Liver (tissue), 9 donors: ENCODE measurements around the gene CMBL. TPM values are rescaled to one million over a fixed set of nuclear protein-coding genes. Genes with fewer than 3 reads are reported as not detected.

Experiments used
- DNase-seq: peaks from one replicate; pipeline ENCODE4 v3.0.0-alpha.2; 2017; ENCODE audit warnings: low spot score
- H3K27ac ChIP-seq, 2 donors: one replicate each; pipeline ENCODE4 v1.7.0; 2013; ENCODE audit warnings: inconsistent platforms in 2 of 2, low read length in 2 of 2, control low read depth in 1 of 2, low read depth in 1 of 2, mild to moderate bottlenecking in 1 of 2
- H3K27me3 ChIP-seq, 4 donors: one replicate each; pipeline versions ENCODE4 v1.6.1 to v1.7.0; 2013; ENCODE audit warnings: low read length in 3 of 4, inconsistent platforms in 1 of 4, mild to moderate bottlenecking in 1 of 4, moderate library complexity in 1 of 4; ENCODE audit not compliant: control insufficient read depth in 4 of 4, insufficient read depth in 4 of 4
- H3K36me3 ChIP-seq, 4 donors: one replicate each; pipeline versions ENCODE4 v1.6.1 to v1.7.0; 2013; ENCODE audit warnings: low read length in 3 of 4, mild to moderate bottlenecking in 3 of 4, low read depth in 1 of 4, moderate library complexity in 1 of 4; ENCODE audit not compliant: control insufficient read depth in 4 of 4, insufficient read depth in 3 of 4
- H3K4me1 ChIP-seq, 4 donors: one replicate each; pipeline versions ENCODE4 v1.6.1 to v1.7.0; 2013; ENCODE audit warnings: low read length in 3 of 4, mild to moderate bottlenecking in 3 of 4, moderate library complexity in 1 of 4; ENCODE audit not compliant: control insufficient read depth in 4 of 4, insufficient read depth in 4 of 4
- H3K4me3 ChIP-seq, 3 donors: one replicate each; pipeline versions ENCODE4 v1.6.1 to v1.7.0; 2013; ENCODE audit warnings: low read length in 3 of 3, control low read depth in 1 of 3, low read depth in 1 of 3, mild to moderate bottlenecking in 1 of 3
- H3K9ac ChIP-seq, 2 donors: one replicate each; pipeline ENCODE4 v1.7.0; 2013; ENCODE audit warnings: low read length in 2 of 2, mild to moderate bottlenecking in 2 of 2, moderate library complexity in 2 of 2, control low read depth in 1 of 2, low read depth in 1 of 2
- H3K9me3 ChIP-seq, 4 donors: one replicate each; pipeline versions ENCODE4 v1.6.1 to v1.7.0; 2013; ENCODE audit warnings: low read length in 3 of 4; ENCODE audit not compliant: control insufficient read depth in 4 of 4
- FOXA1 ChIP-seq: IDR thresholded peaks from 2 replicates; pipeline ENCODE4 v1.6.1; 2016; ENCODE audit warnings: antibody characterized with exemption
- FOXA2 ChIP-seq: IDR thresholded peaks from 2 replicates; pipeline ENCODE4 v1.6.1; 2016; ENCODE audit warnings: antibody characterized with exemption
- GABPA ChIP-seq, 2 donors: IDR thresholded peaks in 1 of 2; conservative IDR thresholded peaks in 1 of 2; 2 replicates each; pipeline ENCODE4 v1.6.1; 2016; ENCODE audit warnings: antibody characterized with exemption in 2 of 2, mild to moderate bottlenecking in 1 of 2, moderate library complexity in 1 of 2
- HNF4A ChIP-seq, 2 donors: conservative IDR thresholded peaks; 2 replicates each; pipeline ENCODE4 v1.6.1; 2016; ENCODE audit warnings: antibody characterized with exemption in 2 of 2, mild to moderate bottlenecking in 2 of 2
- MAX ChIP-seq: IDR thresholded peaks from 2 replicates; pipeline ENCODE4 v1.6.1; 2016; ENCODE audit warnings: antibody characterized with exemption
- NR2F2 ChIP-seq: IDR thresholded peaks from 2 replicates; pipeline ENCODE4 v1.6.1; 2016; ENCODE audit warnings: antibody characterized with exemption
- RAD21 ChIP-seq, 2 donors: IDR thresholded peaks; 2 replicates each; pipeline ENCODE4 v1.6.1; 2016; ENCODE audit warnings: antibody characterized with exemption in 2 of 2, mild to moderate bottlenecking in 2 of 2
- RXRA ChIP-seq, 2 donors: IDR thresholded peaks; 2 replicates each; pipeline ENCODE4 v1.6.1; 2017 to 2018; ENCODE audit warnings: antibody characterized with exemption in 2 of 2, mild to moderate bottlenecking in 1 of 2
- YY1 ChIP-seq: IDR thresholded peaks from 2 replicates; pipeline ENCODE4 v1.6.1; 2016; ENCODE audit warnings: antibody characterized with exemption, mild to moderate bottlenecking
- ZBTB33 ChIP-seq: IDR thresholded peaks from 2 replicates; pipeline ENCODE4 v1.6.1; 2016; ENCODE audit warnings: antibody characterized with exemption
- WGBS: extraction: QIAGEN DNeasy Blood & Tissue Kit; methylation state at CpG from one replicate; pipeline ENCODE4 v1.1.7; 2013; 5-methylcytosine and 5-hydroxymethylcytosine counted together
- polyA plus RNA-seq, 2 donors: library from polyadenylated mRNA; stranded (reverse) in 1 of 2; unstranded in 1 of 2; fragments of 200-250 nt in 1 of 2; fragments of >200 nt in 1 of 2; fragmentation: Nextera tagmentation in 1 of 2; extraction: Ambion mirVana in 1 of 2; gene quantifications; one replicate each; pipeline versions ENCODE4 v1.2.1 to v1.2.3, GENCODE V29; 2013 to 2015
- total RNA-seq, 2 donors: library from RNA; depleted of rRNA; stranded (reverse); fragments of >200 nt; gene quantifications; one replicate each; pipeline ENCODE4 v1.2.3, GENCODE V29; 2014
- TF ChIP-seq, protein P1 (sequence below): fragments of 150-350 bp; IDR thresholded peaks from 2 replicates; pipeline ENCODE4 v1.5.1; 2017; ENCODE audit warnings: improper control_type of control experiment, low read depth, low read length; ENCODE audit not compliant: missing input control
- TF ChIP-seq, protein P2 (sequence below): IDR thresholded peaks from 2 replicates; pipeline ENCODE4 v1.6.1; 2016; ENCODE audit warnings: antibody characterized with exemption, mild to moderate bottlenecking
- donor health status: healthy.
- donor health status: healthy.
- donor health status: healthy.
- donor health status: healthy.
- donor health status: healthy.

Gene CMBL
- total and polyA plus RNA-seq, 4 donors = 6.8 to 56.1 (median 41.7) TPM

GRCh38 chr5:10279328-10279727, 28.4 kb downstream of the CMBL start:
- Histone ChIP-seq H3K4me1 (peaks cover 4 to 23% (median 16%) of the 10 kb centered on the region in 4 donors), H3K27ac (no peak overlapping the region), H3K27me3 (no peaks in the 10 kb centered on the region), H3K9ac (no peak overlapping the region), H3K36me3 (peaks cover 2 to 5% (median 4%) of the 10 kb centered on the region in 4 donors), H3K9me3 (no peaks in the 10 kb centered on the region), H3K4me3 (no peak overlapping the region)
- no peak for TF ChIP-seq RAD21 (IDR thresholded peaks at IDR 0.05)
- TF ChIP-seq, protein P1, sequence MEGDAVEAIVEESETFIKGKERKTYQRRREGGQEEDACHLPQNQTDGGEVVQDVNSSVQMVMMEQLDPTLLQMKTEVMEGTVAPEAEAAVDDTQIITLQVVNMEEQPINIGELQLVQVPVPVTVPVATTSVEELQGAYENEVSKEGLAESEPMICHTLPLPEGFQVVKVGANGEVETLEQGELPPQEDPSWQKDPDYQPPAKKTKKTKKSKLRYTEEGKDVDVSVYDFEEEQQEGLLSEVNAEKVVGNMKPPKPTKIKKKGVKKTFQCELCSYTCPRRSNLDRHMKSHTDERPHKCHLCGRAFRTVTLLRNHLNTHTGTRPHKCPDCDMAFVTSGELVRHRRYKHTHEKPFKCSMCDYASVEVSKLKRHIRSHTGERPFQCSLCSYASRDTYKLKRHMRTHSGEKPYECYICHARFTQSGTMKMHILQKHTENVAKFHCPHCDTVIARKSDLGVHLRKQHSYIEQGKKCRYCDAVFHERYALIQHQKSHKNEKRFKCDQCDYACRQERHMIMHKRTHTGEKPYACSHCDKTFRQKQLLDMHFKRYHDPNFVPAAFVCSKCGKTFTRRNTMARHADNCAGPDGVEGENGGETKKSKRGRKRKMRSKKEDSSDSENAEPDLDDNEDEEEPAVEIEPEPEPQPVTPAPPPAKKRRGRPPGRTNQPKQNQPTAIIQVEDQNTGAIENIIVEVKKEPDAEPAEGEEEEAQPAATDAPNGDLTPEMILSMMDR = no peak
- no peak for TF ChIP-seq ZBTB33
- no peak for TF ChIP-seq YY1
- no peak for TF ChIP-seq FOXA1
- TF ChIP-seq, protein P2, sequence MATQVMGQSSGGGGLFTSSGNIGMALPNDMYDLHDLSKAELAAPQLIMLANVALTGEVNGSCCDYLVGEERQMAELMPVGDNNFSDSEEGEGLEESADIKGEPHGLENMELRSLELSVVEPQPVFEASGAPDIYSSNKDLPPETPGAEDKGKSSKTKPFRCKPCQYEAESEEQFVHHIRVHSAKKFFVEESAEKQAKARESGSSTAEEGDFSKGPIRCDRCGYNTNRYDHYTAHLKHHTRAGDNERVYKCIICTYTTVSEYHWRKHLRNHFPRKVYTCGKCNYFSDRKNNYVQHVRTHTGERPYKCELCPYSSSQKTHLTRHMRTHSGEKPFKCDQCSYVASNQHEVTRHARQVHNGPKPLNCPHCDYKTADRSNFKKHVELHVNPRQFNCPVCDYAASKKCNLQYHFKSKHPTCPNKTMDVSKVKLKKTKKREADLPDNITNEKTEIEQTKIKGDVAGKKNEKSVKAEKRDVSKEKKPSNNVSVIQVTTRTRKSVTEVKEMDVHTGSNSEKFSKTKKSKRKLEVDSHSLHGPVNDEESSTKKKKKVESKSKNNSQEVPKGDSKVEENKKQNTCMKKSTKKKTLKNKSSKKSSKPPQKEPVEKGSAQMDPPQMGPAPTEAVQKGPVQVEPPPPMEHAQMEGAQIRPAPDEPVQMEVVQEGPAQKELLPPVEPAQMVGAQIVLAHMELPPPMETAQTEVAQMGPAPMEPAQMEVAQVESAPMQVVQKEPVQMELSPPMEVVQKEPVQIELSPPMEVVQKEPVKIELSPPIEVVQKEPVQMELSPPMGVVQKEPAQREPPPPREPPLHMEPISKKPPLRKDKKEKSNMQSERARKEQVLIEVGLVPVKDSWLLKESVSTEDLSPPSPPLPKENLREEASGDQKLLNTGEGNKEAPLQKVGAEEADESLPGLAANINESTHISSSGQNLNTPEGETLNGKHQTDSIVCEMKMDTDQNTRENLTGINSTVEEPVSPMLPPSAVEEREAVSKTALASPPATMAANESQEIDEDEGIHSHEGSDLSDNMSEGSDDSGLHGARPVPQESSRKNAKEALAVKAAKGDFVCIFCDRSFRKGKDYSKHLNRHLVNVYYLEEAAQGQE = no peak
- no peak for TF ChIP-seq MAX
- no peak for TF ChIP-seq GABPA (IDR thresholded peaks at IDR 0.05 in 1 of 2, conservative IDR thresholded peaks at IDR 0.05 in 1 of 2)
- TF ChIP-seq NR2F2 = no peak
- WGBS = 92% methylated on average over 4 of the region's 4 CpGs
- DNase-seq = no peak

DNA sequence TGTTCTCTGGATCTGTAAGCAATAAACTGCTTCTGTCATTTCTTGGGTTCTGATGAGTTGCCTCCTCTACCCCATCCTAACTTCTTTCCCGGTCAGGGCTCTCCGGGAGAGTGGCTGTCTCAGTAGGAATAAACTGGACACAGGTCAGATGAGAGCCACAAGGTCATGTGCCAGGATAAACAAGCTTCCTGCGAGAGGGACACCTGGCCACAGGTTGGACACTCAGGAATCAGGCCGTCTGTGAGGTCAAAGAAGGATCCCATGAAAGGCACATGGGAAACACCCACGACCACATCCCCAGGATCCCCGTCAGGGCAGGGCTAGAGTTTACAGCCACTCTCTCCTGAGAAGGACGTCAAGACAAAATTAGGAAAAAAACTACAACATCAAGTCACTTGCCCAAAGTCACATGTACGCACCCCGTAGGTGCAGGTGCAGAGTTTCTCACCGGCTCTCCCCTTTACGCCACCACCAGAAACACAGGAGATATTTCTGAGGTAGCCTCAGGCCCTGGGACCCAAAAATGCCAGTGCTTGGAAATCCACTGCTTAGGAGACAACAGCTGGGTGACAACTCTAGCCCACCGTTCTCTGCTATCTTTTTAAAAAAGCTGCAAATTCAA, 28.9 kb downstream of the CMBL start:
- H3K36me3 ChIP-seq = peaks cover 2 to 5% (median 4%) of the 10 kb centered on the region in 4 donors
- no peak for DNase-seq
- H3K4me1 ChIP-seq = peaks cover 4 to 23% (median 15%) of the 10 kb centered on the region in 4 donors
- no peak overlapping the region for H3K4me3 ChIP-seq
- H3K27ac ChIP-seq = no peak overlapping the region
- TF ChIP-seq HNF4A (conservative IDR thresholded peaks at IDR 0.05) (peak in 1 of 2 donors; percentile 13), GABPA (IDR thresholded peaks at IDR 0.05 in 1 of 2, conservative IDR thresholded peaks at IDR 0.05 in 1 of 2) (no peak), FOXA2 (peak; percentile 16), RXRA (IDR thresholded peaks at IDR 0.05) (peak in 1 of 2 donors; percentile 58)
- TF ChIP-seq, protein P1 = no peak
- 69% methylated on average over 12 of the region's 12 CpGs for WGBS
- no peaks in the 10 kb centered on the region for H3K27me3 ChIP-seq
- no peaks in the 10 kb centered on the region for H3K9me3 ChIP-seq
- no peak overlapping the region for H3K9ac ChIP-seq
